Measurements from ENCODE around the gene DHH.

DHH gene

GRCh38 chr12:49133014-49133413 lies 38.4 kb upstream of the DHH start:
- TF ChIP-seq SIN3A (IDR thresholded peaks at IDR 0.05; ENCODE audit: borderline replicate concordance, insufficient read depth, low read length) (no peak), FOXP2 (optimal IDR thresholded peaks at IDR 0.05; ENCODE audit: borderline replicate concordance, extremely low read depth, extremely low read length, insufficient read depth) (no peak), POLR2AphosphoS5 (IDR thresholded peaks at IDR 0.05; ENCODE audit: low read depth, low read length) (no peak), TAF1 (IDR thresholded peaks at IDR 0.05; ENCODE audit: borderline replicate concordance, insufficient read depth, low read length) (no peak), REST (IDR thresholded peaks at IDR 0.05; ENCODE audit: insufficient read depth in 1 of 2, low read depth in 2 of 2, low read length in 2 of 2) (no peak)

GRCh38 chr12:49131894-49132461 lies 37.4 kb upstream of the DHH start:
- TF ChIP-seq REST (IDR thresholded peaks at IDR 0.05; ENCODE audit: insufficient read depth in 1 of 2, low read depth in 2 of 2, low read length in 2 of 2) (no peak), TAF1 (IDR thresholded peaks at IDR 0.05; ENCODE audit: borderline replicate concordance, insufficient read depth, low read length) (no peak), SIN3A (IDR thresholded peaks at IDR 0.05; ENCODE audit: borderline replicate concordance, insufficient read depth, low read length) (no peak), FOXP2 (optimal IDR thresholded peaks at IDR 0.05; ENCODE audit: borderline replicate concordance, extremely low read depth, extremely low read length, insufficient read depth) (no peak), POLR2AphosphoS5 (IDR thresholded peaks at IDR 0.05; ENCODE audit: low read depth, low read length) (no peak)

GRCh38 chr12:49131051-49131893 lies 36.7 kb upstream of the DHH start, which contains the start of gene TUBA1B:
TUBA1B (minus strand) TSS chr12:49131395; CDS start chr12:49131300, 95 bp downstream.
- 0 out of 4 replicates have a peak, but pooled peaks have one; percentile 38 to 53 for TF ChIP-seq REST (IDR thresholded peaks at IDR 0.05; ENCODE audit: insufficient read depth in 1 of 2, low read depth in 2 of 2, low read length in 2 of 2)
- peak; percentile 98 for TF ChIP-seq POLR2AphosphoS5 (IDR thresholded peaks at IDR 0.05; ENCODE audit: low read depth, low read length)
- peak; percentile 87 for TF ChIP-seq TAF1 (IDR thresholded peaks at IDR 0.05; ENCODE audit: borderline replicate concordance, insufficient read depth, low read length)
- TF ChIP-seq FOXP2 (optimal IDR thresholded peaks at IDR 0.05; ENCODE audit: borderline replicate concordance, extremely low read depth, extremely low read length, insufficient read depth), result peak; percentile 73
- 0 out of 2 replicates have a peak, but pooled peaks have one; percentile 79 for TF ChIP-seq SIN3A (IDR thresholded peaks at IDR 0.05; ENCODE audit: borderline replicate concordance, insufficient read depth, low read length)

- TF ChIP-seq FOXP2 (optimal IDR thresholded peaks at IDR 0.05; ENCODE audit: borderline replicate concordance, extremely low read depth, extremely low read length, insufficient read depth) (peak; percentile 92), TAF1 (IDR thresholded peaks at IDR 0.05; ENCODE audit: borderline replicate concordance, insufficient read depth, low read length) (peak; percentile 58; the same call in 1 of the 2 replicates), SIN3A (IDR thresholded peaks at IDR 0.05; ENCODE audit: borderline replicate concordance, insufficient read depth, low read length) (peak; percentile 72; the same call in 1 of the 2 replicates), REST (IDR thresholded peaks at IDR 0.05; ENCODE audit: insufficient read depth in 1 of 2, low read depth in 2 of 2, low read length in 2 of 2) (no peak), POLR2AphosphoS5 (IDR thresholded peaks at IDR 0.05; ENCODE audit: low read depth, low read length) (peak; percentile 91)
Observed at GRCh38 chr12:49130151-49131050, 35.8 kb upstream of the DHH start.

Measured in PFSK-1 (cell line).